HG03064 (cell line): ENCODE results near the gene NAPSA.
"Not testable (repeated sequence)": the region's sequence is repeated elsewhere in the genome, so short reads cannot be mapped to it uniquely, and the experiment has no call there.

ENCODE experiments used
- ATAC-seq: cut with Tn5 transposase; IDR thresholded peaks from one replicate; pipeline ENCODE4 v1.9.1; 2021; ENCODE audit warnings: low read depth; ENCODE audit not compliant: unreplicated experiment

NAPSA gene

GRCh38 chr19:50332244-50333038 is 33.0 kb downstream of the NAPSA start:
- ATAC-seq, result no peak

- no peak for ATAC-seq
These were observed 33.5 kb downstream of the NAPSA start for GRCh38 chr19:50331994-50332243.

- no peak for ATAC-seq
These were observed 34.0 kb downstream of the NAPSA start for GRCh38 chr19:50331221-50331993.

- no peak for ATAC-seq
These were observed 34.9 kb downstream of the NAPSA start for GRCh38 chr19:50330365-50331078.

GRCh38 chr19:50329926-50330294 is 35.5 kb downstream of the NAPSA start:
- not testable (repeated sequence) for ATAC-seq

- no peak for ATAC-seq
These were observed 36.1 kb downstream of the NAPSA start, which contains the start of gene KCNC3 for GRCh38 chr19:50329146-50329925. TSS of gene KCNC3 (minus strand) at chr19:50329377. CDS start at chr19:50329082, 295 bp downstream.

GRCh38 chr19:50328873-50329145 is 36.6 kb downstream of the NAPSA start:
- ATAC-seq, result no peak

- no peak for ATAC-seq
These were observed 37.1 kb downstream of the NAPSA start for GRCh38 chr19:50328224-50328872.

- ATAC-seq, result no peak
These were observed 37.8 kb downstream of the NAPSA start for GRCh38 chr19:50327461-50328223.

GRCh38 chr19:50327013-50327412 is 38.4 kb downstream of the NAPSA start:
- ATAC-seq, result no peak

GRCh38 chr19:50326101-50326664 is 39.3 kb downstream of the NAPSA start:
- ATAC-seq, result no peak

- ATAC-seq, result no peak
These were observed 39.9 kb downstream of the NAPSA start for GRCh38 chr19:50325310-50326100.

- ATAC-seq, result no peak
These were observed 41.1 kb downstream of the NAPSA start for GRCh38 chr19:50324331-50324730.

GRCh38 chr19:50323782-50324133 is 41.7 kb downstream of the NAPSA start:
- no peak for ATAC-seq

GRCh38 chr19:50322931-50323781 is 42.3 kb downstream of the NAPSA start:
- ATAC-seq, result no peak

- ATAC-seq, result no peak
These were observed 43.2 kb downstream of the NAPSA start for GRCh38 chr19:50322234-50322633.

- no peak for ATAC-seq
These were observed 43.6 kb downstream of the NAPSA start for GRCh38 chr19:50321831-50322230.

- no peak for ATAC-seq
These were observed 44.8 kb downstream of the NAPSA start for GRCh38 chr19:50320596-50320995.
